K562 (cell line): Measurements from ENCODE around the gene HBQ1. TPM values are rescaled to one million over a fixed set of nuclear protein-coding genes. Genes with fewer than 3 reads are reported as not detected.

ENCODE experiments used
- ATAC-seq: fragments of 200-7000 bp; cut with Tn5 transposase; 3 replicates; pipeline ENCODE4 v1.9.1; 2020; ENCODE audit warnings: moderate library complexity
- BruUV-seq: library from RNA; stranded (reverse); fragments of 400-500 nt; replicated peaks from 2 replicates; lab custom pipeline; 2021; lab: Mats Ljungman, UMichigan
- CTCF ChIA-PET: fragments of 300-600 bp; formaldehyde crosslinking; extraction: SDS; loops from one replicate; lab custom pipeline; 2021; ENCODE audit warnings: low intra/inter-chr PET ratio; lab: Yijun Ruan, JAX
- POLR2A ChIA-PET: fragments of 300-600, 350-650 bp; sonication (Branson Sonifier 250); formaldehyde crosslinking; extraction: SDS; loops from one replicate; lab custom pipeline; 2021; ENCODE audit warnings: antibody characterized with exemption, inconsistent platforms; lab: Yijun Ruan, JAX
- DNase-seq, 4 experiments: peaks; one replicate each; pipeline versions ENCODE4 v3.0.0 to v3.0.0-alpha.2; 2011 to 2018; ENCODE audit warnings: low spot score in 3 of 4, mixed read lengths in 3 of 4; ENCODE audit errors: extremely low read depth in 1 of 4
- FAIRE-seq: peaks from 2 replicates; lab custom pipeline; 2011; peaks lifted over from hg19 to GRCh38; lab: Jason Lieb, UNC
- H2AFZ ChIP-seq: 2 replicates; pipeline ENCODE4 v1.6.0; 2011; ENCODE audit warnings: low read depth, low read length, control low read depth, inconsistent platforms
- H3K27ac ChIP-seq: fragments of 200-600 bp; 3 replicates; pipeline ENCODE4 v1.8.0; 2011; ENCODE audit warnings: low read depth, mild to moderate bottlenecking, control low read depth, inconsistent platforms, low read length, moderate library complexity, mixed read lengths; ENCODE audit errors: extremely low read depth
- H3K27me3 ChIP-seq, 2 experiments: fragments of 300-600 bp in 1 of 2; 2 replicates in 1 of 2; 3 replicates in 1 of 2; pipeline versions ENCODE4 v1.6.0 to v1.8.0; 2011; ENCODE audit warnings: inconsistent platforms in 2 of 2, low read length in 2 of 2, mild to moderate bottlenecking in 1 of 2, mixed read lengths in 1 of 2, moderate library complexity in 1 of 2; ENCODE audit not compliant: control insufficient read depth in 2 of 2, insufficient read depth in 2 of 2
- H3K36me3 ChIP-seq: fragments of 300-600 bp; 3 replicates; pipeline ENCODE4 v1.8.0; 2011; ENCODE audit warnings: mild to moderate bottlenecking, low read length, inconsistent platforms; ENCODE audit not compliant: control insufficient read depth, insufficient read depth
- H3K4me1 ChIP-seq, 2 experiments: fragments of 200-600 bp in 1 of 2; replicated peaks in 1 of 2; 2 replicates in 1 of 2; 3 replicates in 1 of 2; pipeline versions ENCODE4 v1.5.1 to v1.8.0; 2011; ENCODE audit warnings: inconsistent platforms in 2 of 2, low read length in 2 of 2, mild to moderate bottlenecking in 1 of 2, mixed read lengths in 1 of 2, moderate library complexity in 1 of 2; ENCODE audit not compliant: control insufficient read depth in 2 of 2, insufficient read depth in 2 of 2
- H3K4me2 ChIP-seq: 2 replicates; pipeline ENCODE4 v1.6.1; 2011; ENCODE audit warnings: low read length, control low read depth, inconsistent platforms, mixed read lengths; ENCODE audit not compliant: insufficient read depth
- H3K4me3 ChIP-seq: fragments of 200-600 bp; sonication (generic), shearing (Covaris generic); 2 replicates; pipeline ENCODE4 v1.5.1; 2016; ENCODE audit warnings: control low read depth, inconsistent platforms
- H3K79me2 ChIP-seq: fragments of 200-600 bp; 3 replicates; pipeline ENCODE4 v1.8.0; 2011; ENCODE audit warnings: low read length, inconsistent platforms; ENCODE audit not compliant: control insufficient read depth, insufficient read depth
- H3K9ac ChIP-seq, 2 experiments: 2 replicates each; pipeline versions ENCODE4 v1.6.0 to v1.6.1; 2011; ENCODE audit warnings: low read depth in 2 of 2, low read length in 2 of 2, control low read depth in 1 of 2, inconsistent platforms in 1 of 2, mild to moderate bottlenecking in 1 of 2, mixed read lengths in 1 of 2; ENCODE audit not compliant: insufficient read depth in 1 of 2
- H3K9me1 ChIP-seq: one replicate; pipeline ENCODE4 v1.6.0; 2011; ENCODE audit warnings: inconsistent platforms, mild to moderate bottlenecking, low read length, moderate library complexity; ENCODE audit not compliant: control insufficient read depth, insufficient read depth
- H3K9me3 ChIP-seq: replicated peaks from 2 replicates; pipeline ENCODE4 v1.5.1; 2011; ENCODE audit warnings: low read depth, low read length, inconsistent platforms; ENCODE audit not compliant: control insufficient read depth, insufficient read depth
- H4K20me1 ChIP-seq: replicated peaks from 2 replicates; pipeline ENCODE4 v1.6.1; 2011; ENCODE audit warnings: low read length, inconsistent platforms, mixed read lengths; ENCODE audit not compliant: control insufficient read depth, insufficient read depth
- L3MBTL2 ChIP-seq: fragments of 450-650 bp; IDR thresholded peaks from 2 replicates; pipeline ENCODE4 v1.6.1; 2016; ENCODE audit warnings: mild to moderate bottlenecking, moderate library complexity
- NFATC3 ChIP-seq: fragments of 450-650 bp; IDR thresholded peaks from 2 replicates; pipeline ENCODE4 v1.6.1; 2017; ENCODE audit warnings: mild to moderate bottlenecking
- NR2C2 ChIP-seq, 2 experiments: fragments of 200-800 bp in 1 of 2; sonication (Bioruptor generic) in 1 of 2; sonication (generic) in 1 of 2; formaldehyde crosslinking in 1 of 2; IDR thresholded peaks; 2 replicates each; pipeline versions ENCODE4 v1.6.1 to v1.8.0; 2016 to 2022; ENCODE audit warnings: mild to moderate bottlenecking in 1 of 2, missing compliant biosample characterization in 1 of 2, missing genetic modification characterization in 1 of 2, missing genetic modification reagents in 1 of 2
- PHB2 ChIP-seq: fragments of 450-650 bp; IDR thresholded peaks from 2 replicates; pipeline ENCODE4 v1.6.1; 2017; ENCODE audit warnings: low read depth
- ZBTB17 ChIP-seq: fragments of 450-650 bp; formaldehyde crosslinking; IDR thresholded peaks from 2 replicates; pipeline ENCODE4 v1.4.0; 2020; ENCODE audit warnings: mild to moderate bottlenecking
- ZFP36 ChIP-seq: fragments of 150-350 bp; IDR thresholded peaks from 2 replicates; pipeline ENCODE4 v1.6.1; 2018; ENCODE audit warnings: low read length, low read depth; ENCODE audit not compliant: partially characterized antibody
- ZNF12 ChIP-seq: sonication (generic); formaldehyde crosslinking; IDR thresholded peaks from 2 replicates; pipeline ENCODE4 v1.4.0; 2020; ENCODE audit warnings: mild to moderate bottlenecking, missing genetic modification reagents
- ZNF318 ChIP-seq, 2 experiments: fragments of 450-650 bp; IDR thresholded peaks; 2 replicates each; pipeline ENCODE4 v1.6.1; 2016; ENCODE audit warnings: mild to moderate bottlenecking in 2 of 2, borderline replicate concordance in 1 of 2, low read depth in 1 of 2, moderate library complexity in 1 of 2
- ZNF436 ChIP-seq: fragments of 250-450, 450-650 bp; sonication (Bioruptor Pico); formaldehyde crosslinking; IDR thresholded peaks from 2 replicates; pipeline ENCODE4 v1.7.0; 2020; ENCODE audit warnings: mild to moderate bottlenecking
- ZNF77 ChIP-seq: fragments of 250-450 bp; sonication (Bioruptor Pico); IDR thresholded peaks from 2 replicates; pipeline ENCODE4 v1.5.0; 2020
- WGBS: fragments of 100-300 bp; shearing (Covaris generic); methylation state at CpG from one replicate; pipeline ENCODE4 v1.1.6; 2016; ENCODE audit warnings: low coverage, mixed read lengths; ENCODE audit not compliant: insufficient coverage; ENCODE audit errors: missing lambda C conversion rate; 5-methylcytosine and 5-hydroxymethylcytosine counted together
- in situ Hi-C: fragments of 300-500 bp; cut with MboI; formaldehyde crosslinking; loops from 4 replicates; pipeline ENCODE4 v1.15.0; 2018; ENCODE audit warnings: inconsistent platforms, mixed read lengths
- intact Hi-C: fragments of 100-400 bp; cut with micrococcal nuclease; formaldehyde crosslinking; loops from 2 replicates; pipeline ENCODE4 v1.14.2; 2022
- polyA plus RNA-seq, 8 experiments: library from polyadenylated mRNA; depleted of rRNA in 4 of 8; stranded (reverse) in 5 of 8; unstranded in 3 of 8; fragments of >200 nt; fragmentation: Nextera tagmentation in 2 of 8; fragmentation: Illumina TruSeq in 1 of 8; extraction: Ambion mirVana in 2 of 8; extraction: Trizol in 1 of 8; gene quantifications; 2 replicates each; pipeline versions ENCODE4 v1.2.1 to v1.2.3, GENCODE V29; 2011 to 2014; ENCODE audit warnings: inconsistent platforms in 1 of 8, missing spikeins in 1 of 8
- total RNA-seq, 7 experiments: library from RNA; depleted of rRNA in 6 of 7; stranded (reverse); fragments of >200 nt in 6 of 7; fragmentation: Illumina TruSeq in 2 of 7; extraction: Trizol in 2 of 7; gene quantifications; 2 replicates each; pipeline versions ENCODE4 v1.2.1 to v1.2.3, GENCODE V29; 2011 to 2021; ENCODE audit warnings: low replicate concordance in 1 of 7
- TF ChIP-seq, protein P1 (sequence below): fragments of 250-450 bp; sonication (Bioruptor Pico); IDR thresholded peaks from 2 replicates; pipeline ENCODE4 v1.8.0; 2021; ENCODE audit warnings: borderline replicate concordance, mild to moderate bottlenecking, moderate library complexity; ENCODE audit not compliant: poor library complexity, severe bottlenecking

The HBQ1 gene
- total and polyA plus RNA-seq, 9 of the 15 experiments (the other 6 are each of a cell fraction or from before 2014, with no cell fraction given): 2.3 to 190 (median 19.8) TPM

- no peak for TF ChIP-seq ZNF318 (IDR thresholded peaks at IDR 0.05; ENCODE audit: borderline replicate concordance in 1 of 2, low read depth in 1 of 2)
These were observed 20.1 kb downstream of the HBQ1 start (continued) for GRCh38 chr16:200388-200787.

GRCh38 chr16:203246-203645 lies 23.0 kb downstream of the HBQ1 start:
- ChIA-PET POLR2A (no interaction called here), CTCF (interaction anchor here (0.6 kb wide), 1 partner anchor 116 kb away, joined by 8 read pairs; no protein-coding TSS in a partner anchor)
- DNase-seq (no peak), ATAC-seq (no peak), FAIRE-seq (no peak)
- Histone ChIP-seq H3K4me3 (no peak overlapping the region), H2AFZ (no peak overlapping the region), H3K27me3 (no peaks in the 10 kb centered on the region), H3K36me3 (peaks cover 86% of the 10 kb centered on the region), H3K79me2 (peaks cover 3% of the 10 kb centered on the region; the same call in 1 of the 3 replicates), H3K27ac (no peak overlapping the region), H3K9ac (no peak overlapping the region), H3K9me3 (no peaks in the 10 kb centered on the region), H3K9me1 (no peaks in the 10 kb centered on the region), H4K20me1 (no peaks in the 10 kb centered on the region), H3K4me2 (no peak overlapping the region), H3K4me1 (no peaks in the 10 kb centered on the region)
- BruUV-seq: no TSS peak
- intact Hi-C loops: no loop called here
- WGBS: 93% methylated on average over 4 of the region's 4 CpGs
- in situ Hi-C loops: no loop called here
- TF ChIP-seq, protein P1, sequence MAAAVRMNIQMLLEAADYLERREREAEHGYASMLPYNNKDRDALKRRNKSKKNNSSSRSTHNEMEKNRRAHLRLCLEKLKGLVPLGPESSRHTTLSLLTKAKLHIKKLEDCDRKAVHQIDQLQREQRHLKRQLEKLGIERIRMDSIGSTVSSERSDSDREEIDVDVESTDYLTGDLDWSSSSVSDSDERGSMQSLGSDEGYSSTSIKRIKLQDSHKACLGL (CRISPR knock-in tag): no peak
- TF ChIP-seq ZNF436: no peak
- no peak for TF ChIP-seq ZFP36
- no peak for TF ChIP-seq NR2C2 (CRISPR knock-in tag; IDR thresholded peaks at IDR 0.05)
- TF ChIP-seq NR2C2 (tag; IDR thresholded peaks at IDR 0.05): no peak
- TF ChIP-seq ZNF77 (CRISPR knock-in tag): no peak
- TF ChIP-seq L3MBTL2: no peak
- no peak for TF ChIP-seq ZBTB17 (CRISPR knock-in tag)
- TF ChIP-seq NFATC3: no peak
- no peak for TF ChIP-seq PHB2
- TF ChIP-seq ZNF12: no peak
